Measurements from ENCODE around the gene TSEN54.

Gene TSEN54

GRCh38 chr17:75504347-75505151 lies 11.8 kb upstream of the TSEN54 start:
- TF ChIP-seq CTCF (IDR thresholded peaks at IDR 0.05; ENCODE audit: control insufficient read depth, extremely low read depth, insufficient read depth), result peak; percentile 89
- no peak for DNase-seq (ENCODE audit: low read depth)
- no peak overlapping the region for H3K4me3 ChIP-seq (ENCODE audit: low read depth, low read length)

GRCh38 chr17:75505152-75505409 lies 11.2 kb upstream of the TSEN54 start:
- TF ChIP-seq CTCF (IDR thresholded peaks at IDR 0.05; ENCODE audit: control insufficient read depth, extremely low read depth, insufficient read depth), result no peak
- H3K4me3 ChIP-seq (ENCODE audit: low read depth, low read length), result no peak overlapping the region
- no peak for DNase-seq (ENCODE audit: low read depth)

- no peak for DNase-seq (ENCODE audit: low read depth)
- no peak for TF ChIP-seq CTCF (IDR thresholded peaks at IDR 0.05; ENCODE audit: control insufficient read depth, extremely low read depth, insufficient read depth)
- no peak overlapping the region for H3K4me3 ChIP-seq (ENCODE audit: low read depth, low read length)
These were observed 10.7 kb upstream of the TSEN54 start for GRCh38 chr17:75505640-75506039.

- H3K4me3 ChIP-seq (ENCODE audit: low read depth, low read length), result no peak overlapping the region
- DNase-seq (ENCODE audit: low read depth), result no peak
- TF ChIP-seq CTCF (IDR thresholded peaks at IDR 0.05; ENCODE audit: control insufficient read depth, extremely low read depth, insufficient read depth), result no peak
These were observed 10.2 kb upstream of the TSEN54 start for GRCh38 chr17:75506134-75506533.

GRCh38 chr17:75506888-75507287 lies 9.4 kb upstream of the TSEN54 start:
- no peak for TF ChIP-seq CTCF (IDR thresholded peaks at IDR 0.05; ENCODE audit: control insufficient read depth, extremely low read depth, insufficient read depth)

GRCh38 chr17:75507733-75508719 lies 8.3 kb upstream of the TSEN54 start:
- no peak overlapping the region for H3K4me3 ChIP-seq (ENCODE audit: low read depth, low read length)
- no peak for TF ChIP-seq CTCF (IDR thresholded peaks at IDR 0.05; ENCODE audit: control insufficient read depth, extremely low read depth, insufficient read depth)
- no peak for DNase-seq (ENCODE audit: low read depth)

More at GRCh38 chr17:75506888-75507287, 9.4 kb upstream of the TSEN54 start:
- DNase-seq (ENCODE audit: low read depth), result no peak
- H3K4me3 ChIP-seq (ENCODE audit: low read depth, low read length), result no peak overlapping the region

Data from LNCaP clone FGC (cell line).